Measurements from ENCODE around the gene POGLUT3.

GRCh38 chr11:108511851-108512474 lies 13.8 kb upstream of the POGLUT3 start:
- no peak for TF ChIP-seq ZNF239 (tag by site-specific recombination; IDR thresholded peaks at IDR 0.05)
- no peak for TF ChIP-seq CTCF (tag by site-specific recombination; IDR thresholded peaks at IDR 0.05)
- TF ChIP-seq ZNF639 (tag by site-specific recombination; IDR thresholded peaks at IDR 0.05): no peak
- no peak for TF ChIP-seq ZNF626 (tag by site-specific recombination; IDR thresholded peaks at IDR 0.05)

All from HEK293 (cell line).